GM12874 (cell line): ENCODE results near the gene PLN.

ENCODE experiments used
- TF ChIP-seq, protein P1 (sequence below): IDR thresholded peaks from 2 replicates; pipeline ENCODE4 v1.5.1; 2011; ENCODE audit warnings: low read depth, mild to moderate bottlenecking, control low read depth, low read length, moderate library complexity; ENCODE audit not compliant: insufficient read depth

PLN gene

DNA sequence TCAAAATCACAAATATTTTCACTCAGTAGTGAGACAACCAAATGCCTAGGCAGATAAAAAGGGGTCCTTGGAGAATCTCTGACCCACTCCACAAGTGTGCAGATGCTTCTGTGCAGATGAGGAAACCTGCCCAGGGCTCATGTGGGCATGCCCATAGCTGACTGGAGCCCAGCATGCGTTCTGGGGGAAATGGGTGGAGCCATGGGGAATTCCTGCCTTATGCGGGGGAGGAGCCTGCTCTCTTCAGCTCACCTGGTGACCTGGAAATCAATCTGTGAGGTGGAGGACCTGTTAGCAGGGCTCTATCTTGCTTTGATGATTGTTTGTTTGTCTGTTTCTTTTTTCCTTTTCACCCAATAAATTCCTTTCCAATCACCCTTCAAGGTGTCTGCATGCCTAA lies 23.4 kb upstream of the PLN start:
- TF ChIP-seq, protein P1, sequence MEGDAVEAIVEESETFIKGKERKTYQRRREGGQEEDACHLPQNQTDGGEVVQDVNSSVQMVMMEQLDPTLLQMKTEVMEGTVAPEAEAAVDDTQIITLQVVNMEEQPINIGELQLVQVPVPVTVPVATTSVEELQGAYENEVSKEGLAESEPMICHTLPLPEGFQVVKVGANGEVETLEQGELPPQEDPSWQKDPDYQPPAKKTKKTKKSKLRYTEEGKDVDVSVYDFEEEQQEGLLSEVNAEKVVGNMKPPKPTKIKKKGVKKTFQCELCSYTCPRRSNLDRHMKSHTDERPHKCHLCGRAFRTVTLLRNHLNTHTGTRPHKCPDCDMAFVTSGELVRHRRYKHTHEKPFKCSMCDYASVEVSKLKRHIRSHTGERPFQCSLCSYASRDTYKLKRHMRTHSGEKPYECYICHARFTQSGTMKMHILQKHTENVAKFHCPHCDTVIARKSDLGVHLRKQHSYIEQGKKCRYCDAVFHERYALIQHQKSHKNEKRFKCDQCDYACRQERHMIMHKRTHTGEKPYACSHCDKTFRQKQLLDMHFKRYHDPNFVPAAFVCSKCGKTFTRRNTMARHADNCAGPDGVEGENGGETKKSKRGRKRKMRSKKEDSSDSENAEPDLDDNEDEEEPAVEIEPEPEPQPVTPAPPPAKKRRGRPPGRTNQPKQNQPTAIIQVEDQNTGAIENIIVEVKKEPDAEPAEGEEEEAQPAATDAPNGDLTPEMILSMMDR = no peak

DNA sequence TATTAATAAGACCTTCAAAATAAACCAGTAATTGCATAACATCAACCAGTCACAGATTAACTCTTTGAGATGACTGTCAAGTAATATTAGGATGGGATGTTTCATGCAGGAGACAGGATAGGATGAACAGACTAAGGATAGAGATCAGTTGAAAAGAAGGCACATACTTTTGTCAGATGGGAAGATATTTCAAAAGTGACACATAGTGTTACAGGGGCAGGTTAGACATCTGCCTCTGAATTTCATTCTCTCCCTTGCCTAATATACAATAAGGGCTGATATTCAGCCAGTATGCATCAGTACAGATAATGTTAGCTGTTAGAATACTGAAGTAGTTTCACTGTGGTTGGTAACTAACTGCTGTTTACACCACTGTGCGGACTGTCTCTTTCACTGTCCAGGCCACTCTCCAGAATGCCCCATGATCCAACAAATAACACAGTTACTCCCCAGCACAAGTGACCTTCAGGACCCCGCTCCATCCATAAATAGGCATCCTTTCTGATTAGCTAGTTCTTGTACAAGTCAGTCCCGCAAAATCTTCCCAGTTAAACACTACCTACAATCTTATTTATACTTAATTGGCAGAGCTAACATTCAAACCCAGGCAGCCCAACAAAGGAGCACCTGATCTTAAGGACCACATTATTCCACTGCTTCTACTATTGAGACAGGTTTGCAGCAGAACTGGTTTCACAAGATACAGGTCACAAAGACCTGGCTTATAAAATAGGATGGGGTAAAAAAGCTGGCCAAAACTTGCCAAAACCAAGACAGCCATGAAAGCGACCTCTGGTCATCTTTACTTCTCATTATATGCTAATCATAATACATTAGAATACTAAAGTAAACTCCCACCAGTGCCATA lies 21.9 kb upstream of the PLN start:
- TF ChIP-seq, protein P1 = no peak

DNA sequence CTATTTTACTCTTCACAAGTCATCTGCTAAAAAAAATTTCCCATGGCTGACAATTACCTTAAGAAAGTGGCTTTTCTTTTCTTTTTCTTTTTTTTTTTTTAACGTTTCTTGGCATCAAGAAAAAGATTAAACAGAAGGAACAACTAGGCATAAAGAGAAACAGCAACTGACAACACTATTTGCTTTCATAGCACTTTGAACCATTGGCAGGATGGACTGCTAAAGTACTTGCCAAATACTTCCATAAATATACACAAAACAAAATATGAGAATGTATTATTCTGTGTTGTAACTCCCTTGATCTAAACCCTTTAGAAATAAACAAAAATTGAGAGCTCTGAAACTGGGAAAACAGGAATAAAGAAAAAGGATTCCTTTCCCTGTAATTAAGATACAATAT lies 20.0 kb upstream of the PLN start:
- TF ChIP-seq, protein P1 = no peak

DNA sequence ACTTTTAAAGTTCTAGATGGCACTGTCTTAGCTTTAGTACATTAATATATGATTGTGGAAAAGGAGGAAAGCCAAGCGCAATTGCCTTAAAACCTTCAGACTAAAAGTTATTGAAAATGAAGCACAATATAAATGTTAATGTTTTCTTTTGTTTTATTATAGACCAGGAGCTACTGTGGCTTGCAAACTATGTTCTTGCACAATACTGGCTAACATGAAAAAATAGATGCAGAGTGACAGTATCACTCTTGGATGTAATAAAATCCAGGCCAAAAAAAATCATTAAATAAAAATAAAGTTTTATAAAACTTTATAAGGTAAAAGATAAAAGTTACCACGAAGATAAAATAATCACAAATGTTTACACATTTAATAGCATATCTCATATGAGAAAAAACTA lies 18.3 kb upstream of the PLN start:
- TF ChIP-seq, protein P1 = no peak

DNA sequence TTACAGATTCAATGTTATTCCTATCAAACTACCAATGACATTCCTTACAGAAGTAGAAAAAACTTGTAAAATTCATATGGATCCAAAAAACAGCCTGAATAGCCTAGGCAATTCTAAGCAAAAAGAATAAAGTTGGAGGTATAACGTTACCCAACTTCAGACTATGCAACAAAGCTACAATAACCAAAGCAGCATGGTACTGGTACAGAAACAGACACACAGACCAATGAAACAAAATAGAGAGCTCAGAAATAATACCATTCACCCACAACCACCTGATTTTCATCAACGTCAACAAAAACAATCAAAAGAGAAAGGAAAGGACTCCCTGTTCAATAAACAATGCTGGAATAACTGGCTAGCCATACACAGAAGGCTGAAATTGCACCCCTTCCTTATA lies 17.2 kb upstream of the PLN start:
- TF ChIP-seq, protein P1 = no peak

DNA sequence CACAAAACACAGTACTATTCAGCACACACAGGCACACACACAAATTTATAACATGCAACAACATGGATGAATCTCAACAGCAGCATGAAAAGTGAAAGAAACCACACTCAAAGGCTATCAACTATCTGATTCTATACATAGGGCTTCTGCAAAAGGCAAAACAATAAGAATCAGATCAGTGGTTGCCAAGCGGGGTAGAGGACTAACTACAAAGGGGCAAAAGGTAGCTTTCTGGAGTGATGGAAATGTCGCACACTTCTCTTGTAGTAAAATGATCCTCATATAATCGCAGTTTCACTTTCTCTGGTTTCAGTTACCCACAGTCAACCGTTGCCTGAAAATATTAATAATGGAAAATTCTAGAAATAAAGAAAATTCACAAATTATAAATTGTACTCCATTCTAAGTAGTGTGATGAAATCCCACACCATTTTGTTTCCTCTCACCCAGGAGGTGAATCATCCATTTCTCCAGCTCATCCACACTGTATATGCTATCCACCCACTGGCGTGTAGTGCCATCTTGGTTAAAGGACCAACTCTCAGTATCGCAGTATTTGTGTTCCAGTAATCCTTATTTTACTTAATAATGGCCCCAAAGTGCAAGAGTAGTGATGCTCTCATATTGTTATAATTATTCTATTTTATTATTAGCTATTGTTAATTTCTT lies 12.8 kb upstream of the PLN start:
- TF ChIP-seq, protein P1 = no peak

DNA sequence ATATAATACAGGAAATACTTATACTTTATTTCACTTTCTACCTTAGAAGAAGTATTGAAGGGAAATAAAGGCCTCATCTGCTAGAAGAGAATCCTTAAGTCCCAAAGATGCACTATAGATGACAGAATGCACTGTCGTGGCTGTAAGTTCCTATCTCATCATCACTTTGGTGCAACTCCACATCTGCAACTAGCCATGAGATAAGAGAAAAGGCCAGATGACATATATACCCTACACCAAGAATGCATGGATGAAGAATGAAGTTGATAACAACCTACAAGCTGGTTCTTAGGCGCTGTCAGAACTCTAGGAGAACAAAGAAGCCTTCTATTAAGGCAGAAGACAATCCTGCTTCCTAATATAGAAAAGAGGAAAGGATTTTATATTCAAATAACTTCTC lies 11.6 kb upstream of the PLN start:
- TF ChIP-seq, protein P1 = no peak
